ENCODE measurements around the gene CPED1. TPM values are rescaled to one million over a fixed set of nuclear protein-coding genes. Genes with fewer than 3 reads are reported as not detected.

Gene CPED1
- total RNA-seq, 1 donor from 2014 or later, result not detected

- no peaks in the 10 kb centered on the region for H3K27me3 ChIP-seq
- Mint-ChIP-seq H3K36me3 (no peaks in the 10 kb centered on the region), H3K27me3 (ENCODE audit: insufficient read depth, low read depth) (no peaks in the 10 kb centered on the region), H3K27ac (no peak overlapping the region), H3K9me3 (no peaks in the 10 kb centered on the region), H3K4me1 (no peaks in the 10 kb centered on the region), H3K4me3 (no peak overlapping the region)
- no peak overlapping the region for H2AFZ ChIP-seq (replicated peaks)
- no peak for DNase-seq (ENCODE audit: low spot score)
- H3F3A ChIP-seq (ENCODE audit: low read depth), result no peaks in the 10 kb centered on the region
- TF ChIP-seq EZH2phosphoT487 (IDR thresholded peaks at IDR 0.05) (no peak), EZH2 (IDR thresholded peaks at IDR 0.05) (no peak)
- TF ChIP-seq, protein P1, sequence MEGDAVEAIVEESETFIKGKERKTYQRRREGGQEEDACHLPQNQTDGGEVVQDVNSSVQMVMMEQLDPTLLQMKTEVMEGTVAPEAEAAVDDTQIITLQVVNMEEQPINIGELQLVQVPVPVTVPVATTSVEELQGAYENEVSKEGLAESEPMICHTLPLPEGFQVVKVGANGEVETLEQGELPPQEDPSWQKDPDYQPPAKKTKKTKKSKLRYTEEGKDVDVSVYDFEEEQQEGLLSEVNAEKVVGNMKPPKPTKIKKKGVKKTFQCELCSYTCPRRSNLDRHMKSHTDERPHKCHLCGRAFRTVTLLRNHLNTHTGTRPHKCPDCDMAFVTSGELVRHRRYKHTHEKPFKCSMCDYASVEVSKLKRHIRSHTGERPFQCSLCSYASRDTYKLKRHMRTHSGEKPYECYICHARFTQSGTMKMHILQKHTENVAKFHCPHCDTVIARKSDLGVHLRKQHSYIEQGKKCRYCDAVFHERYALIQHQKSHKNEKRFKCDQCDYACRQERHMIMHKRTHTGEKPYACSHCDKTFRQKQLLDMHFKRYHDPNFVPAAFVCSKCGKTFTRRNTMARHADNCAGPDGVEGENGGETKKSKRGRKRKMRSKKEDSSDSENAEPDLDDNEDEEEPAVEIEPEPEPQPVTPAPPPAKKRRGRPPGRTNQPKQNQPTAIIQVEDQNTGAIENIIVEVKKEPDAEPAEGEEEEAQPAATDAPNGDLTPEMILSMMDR (IDR thresholded peaks at IDR 0.05), result no peak
- no peak overlapping the region for H3K4me2 ChIP-seq
- no peak overlapping the region for H3K4me3 ChIP-seq
- no peaks in the 10 kb centered on the region for H3K9me3 ChIP-seq (ENCODE audit: low read depth)
- H3K27ac ChIP-seq, result no peak overlapping the region
- H3K9ac ChIP-seq, result no peak overlapping the region
- no peaks in the 10 kb centered on the region for H4K20me1 ChIP-seq (ENCODE audit: low read depth)
- no peaks in the 10 kb centered on the region for H3K79me2 ChIP-seq (ENCODE audit: low read depth)
- no peaks in the 10 kb centered on the region for H3K4me1 ChIP-seq
- no peaks in the 10 kb centered on the region for H3K36me3 ChIP-seq
Observed at GRCh38 chr7:121083790-121084251, 95.3 kb downstream of the CPED1 start.

GRCh38 chr7:121084256-121084655 lies 95.7 kb downstream of the CPED1 start:
- no peak overlapping the region for H3K4me3 Mint-ChIP-seq
- no peak for DNase-seq (ENCODE audit: low spot score)
- no peak overlapping the region for H3K4me3 ChIP-seq
- no peaks in the 10 kb centered on the region for H3K27me3 ChIP-seq
- TF ChIP-seq EZH2phosphoT487 (IDR thresholded peaks at IDR 0.05), result no peak
- TF ChIP-seq, protein P1 (IDR thresholded peaks at IDR 0.05), result no peak
- TF ChIP-seq EZH2 (IDR thresholded peaks at IDR 0.05), result no peak
- no peak overlapping the region for H3K4me2 ChIP-seq
- H3K79me2 ChIP-seq (ENCODE audit: low read depth), result no peaks in the 10 kb centered on the region
- H3K4me1 Mint-ChIP-seq, result no peaks in the 10 kb centered on the region
- H3F3A ChIP-seq (ENCODE audit: low read depth), result no peaks in the 10 kb centered on the region
- H3K36me3 ChIP-seq, result no peaks in the 10 kb centered on the region
- no peaks in the 10 kb centered on the region for H3K36me3 Mint-ChIP-seq
- no peaks in the 10 kb centered on the region for H3K9me3 Mint-ChIP-seq
- H2AFZ ChIP-seq (replicated peaks), result no peak overlapping the region
- H3K27ac Mint-ChIP-seq, result no peak overlapping the region
- H3K9ac ChIP-seq, result no peak overlapping the region
- H3K9me3 ChIP-seq (ENCODE audit: low read depth), result no peaks in the 10 kb centered on the region
- no peaks in the 10 kb centered on the region for H4K20me1 ChIP-seq (ENCODE audit: low read depth)
- H3K4me1 ChIP-seq, result no peaks in the 10 kb centered on the region
- H3K27me3 Mint-ChIP-seq (ENCODE audit: insufficient read depth, low read depth), result no peaks in the 10 kb centered on the region
- H3K27ac ChIP-seq, result no peak overlapping the region

DNA sequence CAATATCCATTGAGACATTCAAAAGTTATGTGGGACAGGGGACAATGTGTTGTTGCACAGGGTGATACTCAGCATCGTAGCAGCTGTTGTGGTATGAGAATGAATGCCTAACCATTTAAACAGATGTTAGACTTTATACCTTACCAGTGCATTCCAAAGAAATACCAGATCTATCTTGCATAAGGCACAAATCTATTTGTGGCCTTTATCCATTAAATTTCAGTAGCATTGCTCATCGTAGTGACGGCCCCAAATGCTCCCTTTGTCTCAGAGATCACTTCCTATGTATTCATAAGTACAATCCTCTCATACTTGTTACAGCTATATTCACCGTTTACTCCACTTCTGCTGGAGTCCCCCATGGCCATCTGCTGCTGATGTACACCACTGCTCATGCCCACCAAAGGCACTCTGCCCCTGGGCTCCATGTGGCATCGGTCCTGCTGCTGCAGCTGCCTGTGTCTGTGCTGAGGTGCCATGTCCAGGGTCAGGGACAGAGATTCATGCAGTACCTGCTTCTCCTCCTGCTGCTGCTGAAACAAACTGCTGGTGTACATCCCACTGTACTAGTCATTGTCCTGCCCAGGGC lies 96.3 kb downstream of the CPED1 start:
- Histone ChIP-seq H3K79me2 (ENCODE audit: low read depth) (no peaks in the 10 kb centered on the region), H2AFZ (replicated peaks) (no peak overlapping the region), H3K9ac (no peak overlapping the region), H4K20me1 (ENCODE audit: low read depth) (no peaks in the 10 kb centered on the region), H3K4me2 (no peak overlapping the region), H3K27ac (no peak overlapping the region), H3K4me1 (no peaks in the 10 kb centered on the region), H3K4me3 (no peak overlapping the region), H3K36me3 (no peaks in the 10 kb centered on the region), H3F3A (ENCODE audit: low read depth) (no peaks in the 10 kb centered on the region), H3K27me3 (no peaks in the 10 kb centered on the region), H3K9me3 (ENCODE audit: low read depth) (no peaks in the 10 kb centered on the region)
- Mint-ChIP-seq H3K36me3 (no peaks in the 10 kb centered on the region), H3K9me3 (no peaks in the 10 kb centered on the region), H3K27ac (no peak overlapping the region), H3K4me3 (no peak overlapping the region), H3K27me3 (ENCODE audit: insufficient read depth, low read depth) (no peaks in the 10 kb centered on the region), H3K4me1 (no peaks in the 10 kb centered on the region)
- no peak for DNase-seq (ENCODE audit: low spot score)
- TF ChIP-seq, protein P1 (IDR thresholded peaks at IDR 0.05), result no peak
- TF ChIP-seq EZH2phosphoT487 (IDR thresholded peaks at IDR 0.05) (no peak), EZH2 (IDR thresholded peaks at IDR 0.05) (no peak)
